Measurements from ENCODE around the gene XYLT1. TPM values are rescaled to one million over a fixed set of nuclear protein-coding genes. Genes with fewer than 3 reads are reported as not detected.

XYLT1 gene
- total and polyA plus RNA-seq, 2 of the 8 experiments (the other 6 are each of a cell fraction or from before 2014, with no cell fraction given): 6.6 to 25.4 TPM

- TF ChIP-seq RAD21 (IDR thresholded peaks at IDR 0.05 in 1 of 2, conservative IDR thresholded peaks at IDR 0.05 in 1 of 2; ENCODE audit: low read depth in 2 of 2, low read length in 2 of 2): no peak
- TF ChIP-seq BCL11A (IDR thresholded peaks at IDR 0.05; ENCODE audit: low read depth in 2 of 2, low read length in 2 of 2): no peak
- TF ChIP-seq RBBP5 (IDR thresholded peaks at IDR 0.05; ENCODE audit: borderline replicate concordance, low read depth, low read length): no peak
- no peak for TF ChIP-seq USF2 (IDR thresholded peaks at IDR 0.05; ENCODE audit: low read length)
Observed at GRCh38 chr16:17426451-17426850, 44.3 kb downstream of the XYLT1 start (continued).

Data from H1 (cell line).